ENCODE data around the gene ETV3L. TPM values are rescaled to one million over a fixed set of nuclear protein-coding genes. Genes with fewer than 3 reads are reported as not detected.

Gene ETV3L
- total RNA-seq, 2 donors from 2014 or later = 0.26 TPM; not detected in 1

DNA sequence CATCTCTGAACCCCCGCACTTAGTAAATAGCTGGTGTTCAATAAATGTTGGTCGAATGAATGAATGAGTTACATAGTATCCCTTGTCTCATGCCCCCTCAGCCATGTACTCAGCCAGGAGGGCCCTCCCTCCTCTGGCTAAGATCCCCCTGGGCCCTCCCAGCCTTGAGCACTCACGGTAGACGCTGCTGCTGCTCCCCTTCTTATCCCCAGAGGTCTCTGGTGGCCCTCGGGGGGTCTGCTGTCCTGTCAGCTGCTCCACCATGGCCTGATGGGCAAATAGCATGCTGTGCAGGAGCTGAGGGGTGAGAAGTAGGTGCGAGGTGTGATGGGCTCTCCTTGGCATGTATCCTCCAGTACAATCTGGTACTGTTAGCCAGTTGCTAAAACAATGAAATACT lies 1.9 kb downstream of the ETV3L start:
- Mint-ChIP-seq H3K9me3 (no peaks in the 10 kb centered on the region), H3K27ac (no peak overlapping the region), H3K27me3 (ENCODE audit: insufficient read depth) (peaks cover 1% of the 10 kb centered on the region), H3K4me1 (peaks cover 17% of the 10 kb centered on the region), H3K36me3 (ENCODE audit: low read depth) (no peaks in the 10 kb centered on the region), H3K4me3 (no peak overlapping the region)
- no peak overlapping the region for H3K27ac ChIP-seq (ENCODE audit: low read depth, low read length)
- no peak overlapping the region for H3K9ac ChIP-seq (ENCODE audit: extremely low read depth, low read length, poor library complexity, severe bottlenecking)
- no peaks in the 10 kb centered on the region for H3K27me3 ChIP-seq (ENCODE audit: control insufficient read depth, insufficient read depth, low read length, poor library complexity, severe bottlenecking)
- peak; percentile 63 for DNase-seq
- H3K36me3 ChIP-seq (ENCODE audit: control insufficient read depth, insufficient read depth, low read length) = no peaks in the 10 kb centered on the region
- TF ChIP-seq, protein P1, sequence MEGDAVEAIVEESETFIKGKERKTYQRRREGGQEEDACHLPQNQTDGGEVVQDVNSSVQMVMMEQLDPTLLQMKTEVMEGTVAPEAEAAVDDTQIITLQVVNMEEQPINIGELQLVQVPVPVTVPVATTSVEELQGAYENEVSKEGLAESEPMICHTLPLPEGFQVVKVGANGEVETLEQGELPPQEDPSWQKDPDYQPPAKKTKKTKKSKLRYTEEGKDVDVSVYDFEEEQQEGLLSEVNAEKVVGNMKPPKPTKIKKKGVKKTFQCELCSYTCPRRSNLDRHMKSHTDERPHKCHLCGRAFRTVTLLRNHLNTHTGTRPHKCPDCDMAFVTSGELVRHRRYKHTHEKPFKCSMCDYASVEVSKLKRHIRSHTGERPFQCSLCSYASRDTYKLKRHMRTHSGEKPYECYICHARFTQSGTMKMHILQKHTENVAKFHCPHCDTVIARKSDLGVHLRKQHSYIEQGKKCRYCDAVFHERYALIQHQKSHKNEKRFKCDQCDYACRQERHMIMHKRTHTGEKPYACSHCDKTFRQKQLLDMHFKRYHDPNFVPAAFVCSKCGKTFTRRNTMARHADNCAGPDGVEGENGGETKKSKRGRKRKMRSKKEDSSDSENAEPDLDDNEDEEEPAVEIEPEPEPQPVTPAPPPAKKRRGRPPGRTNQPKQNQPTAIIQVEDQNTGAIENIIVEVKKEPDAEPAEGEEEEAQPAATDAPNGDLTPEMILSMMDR (conservative IDR thresholded peaks at IDR 0.05) = no peak
- H3K4me1 ChIP-seq (ENCODE audit: control insufficient read depth, insufficient read depth, low read length) = no peaks in the 10 kb centered on the region
- no peak overlapping the region for H3K4me3 ChIP-seq (ENCODE audit: low read length)
- 80% methylated on average over 6 of the region's 6 CpGs; no CpG with 5 or more reads in 1 of the 2 experiments for WGBS, 2 experiments (ENCODE audit: insufficient coverage in 1 of 2, insufficient read length in 1 of 2)
- H3K9me3 ChIP-seq (ENCODE audit: control insufficient read depth, low read length) = no peaks in the 10 kb centered on the region

DNA sequence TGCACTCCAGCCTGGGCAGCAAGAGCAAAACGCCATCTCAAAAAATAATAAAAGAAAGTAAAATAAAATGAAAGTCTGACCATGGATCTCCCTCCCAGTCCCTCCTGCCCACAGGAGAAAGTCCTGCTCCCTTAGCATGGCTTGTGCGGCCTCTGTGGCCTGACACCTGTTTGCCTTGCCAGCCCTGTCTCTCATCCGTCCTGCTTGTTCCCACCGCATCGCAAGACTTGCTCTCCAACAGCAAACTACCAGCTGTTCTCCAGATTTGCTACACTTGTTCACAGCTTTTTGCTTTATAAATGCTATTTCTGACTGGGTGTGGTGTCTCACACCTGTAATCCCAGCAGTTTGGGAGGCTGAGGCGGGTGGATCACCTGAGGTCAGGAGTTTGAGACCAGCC lies 2.7 kb downstream of the ETV3L start:
- Histone ChIP-seq H3K4me1 (ENCODE audit: control insufficient read depth, insufficient read depth, low read length) (no peaks in the 10 kb centered on the region), H3K27me3 (ENCODE audit: control insufficient read depth, insufficient read depth, low read length, poor library complexity, severe bottlenecking) (no peaks in the 10 kb centered on the region), H3K27ac (ENCODE audit: low read depth, low read length) (no peak overlapping the region), H3K9ac (ENCODE audit: extremely low read depth, low read length, poor library complexity, severe bottlenecking) (no peak overlapping the region), H3K9me3 (ENCODE audit: control insufficient read depth, low read length) (no peaks in the 10 kb centered on the region), H3K4me3 (ENCODE audit: low read length) (no peak overlapping the region), H3K36me3 (ENCODE audit: control insufficient read depth, insufficient read depth, low read length) (no peaks in the 10 kb centered on the region)
- Mint-ChIP-seq H3K36me3 (ENCODE audit: low read depth) (no peaks in the 10 kb centered on the region), H3K4me3 (no peak overlapping the region), H3K4me1 (peaks cover 13% of the 10 kb centered on the region), H3K9me3 (no peaks in the 10 kb centered on the region), H3K27me3 (ENCODE audit: insufficient read depth) (peaks cover 1% of the 10 kb centered on the region), H3K27ac (no peak overlapping the region)
- DNase-seq = no peak
- 50 to 80% methylated on average over 2 to 6 of the region's 6 CpGs for WGBS, 2 experiments (ENCODE audit: insufficient coverage in 1 of 2, insufficient read length in 1 of 2)
- TF ChIP-seq, protein P1 (conservative IDR thresholded peaks at IDR 0.05) = no peak

DNA sequence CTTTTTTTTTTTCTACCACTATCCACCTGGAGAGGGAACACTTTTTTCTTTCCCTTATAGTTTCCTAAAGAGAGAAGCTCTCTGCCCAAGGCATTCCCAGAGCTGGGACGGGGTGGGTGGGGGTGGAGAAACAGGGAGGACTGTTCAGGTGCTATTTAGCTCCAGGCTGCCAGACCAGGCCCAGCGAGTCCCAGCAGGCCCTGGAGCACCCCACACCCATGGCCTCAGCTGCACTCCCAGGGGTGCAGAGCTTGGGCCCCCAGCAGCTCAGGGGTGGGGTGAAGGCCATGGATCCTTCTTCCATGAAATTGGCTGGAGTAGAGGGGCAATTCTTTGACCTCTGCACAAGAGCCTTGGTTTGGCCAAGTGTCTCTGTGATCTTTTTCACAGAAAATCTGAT lies 4.1 kb downstream of the ETV3L start:
- Histone ChIP-seq H3K27ac (ENCODE audit: low read depth, low read length) (no peak overlapping the region), H3K36me3 (ENCODE audit: control insufficient read depth, insufficient read depth, low read length) (no peaks in the 10 kb centered on the region), H3K9ac (ENCODE audit: extremely low read depth, low read length, poor library complexity, severe bottlenecking) (no peak overlapping the region), H3K4me3 (ENCODE audit: low read length) (no peak overlapping the region), H3K27me3 (ENCODE audit: control insufficient read depth, insufficient read depth, low read length, poor library complexity, severe bottlenecking) (no peaks in the 10 kb centered on the region), H3K4me1 (ENCODE audit: control insufficient read depth, insufficient read depth, low read length) (no peaks in the 10 kb centered on the region), H3K9me3 (ENCODE audit: control insufficient read depth, low read length) (no peaks in the 10 kb centered on the region)
- Mint-ChIP-seq H3K36me3 (ENCODE audit: low read depth) (no peaks in the 10 kb centered on the region), H3K4me1 (peaks cover 13% of the 10 kb centered on the region), H3K27me3 (ENCODE audit: insufficient read depth) (peaks cover 1% of the 10 kb centered on the region), H3K9me3 (no peaks in the 10 kb centered on the region), H3K4me3 (no peak overlapping the region), H3K27ac (no peak overlapping the region)
- 98% methylated on average over 2 of the region's 2 CpGs; no CpG with 5 or more reads in 1 of the 2 experiments for WGBS, 2 experiments (ENCODE audit: insufficient coverage in 1 of 2, insufficient read length in 1 of 2)
- TF ChIP-seq, protein P1 (conservative IDR thresholded peaks at IDR 0.05) = no peak
- no peak for DNase-seq
